Testis (tissue), 2 donors: Measurements from ENCODE around the gene RARS2.

Source experiments
- CTCF ChIP-seq, 3 experiments: fragments of 450-650 bp in 2 of 3; fragments of 200-600 bp in 1 of 3; sonication (generic) in 1 of 3; IDR thresholded peaks; one replicate each; pipeline ENCODE4 v1.5.1; 2016 to 2019; ENCODE audit warnings: antibody characterized with exemption in 3 of 3, mild to moderate bottlenecking in 2 of 3, moderate library complexity in 1 of 3
- POLR2A ChIP-seq: fragments of 450-650 bp; IDR thresholded peaks from one replicate; pipeline ENCODE4 v1.6.1; 2017; ENCODE audit warnings: antibody characterized with exemption, mild to moderate bottlenecking, moderate library complexity

GRCh38 chr6:87618531-87618930, 28.7 kb upstream of the RARS2 start:
- TF ChIP-seq CTCF (IDR thresholded peaks at IDR 0.05): no peak
- TF ChIP-seq POLR2A: no peak
